ENCODE results near the gene KCTD17. TPM values are rescaled to one million over a fixed set of nuclear protein-coding genes. Genes with fewer than 3 reads are reported as not detected.

KCTD17 gene
- polyA plus RNA-seq, 3 donors = 8.4 to 40.0 (median 9.0) TPM

DNA sequence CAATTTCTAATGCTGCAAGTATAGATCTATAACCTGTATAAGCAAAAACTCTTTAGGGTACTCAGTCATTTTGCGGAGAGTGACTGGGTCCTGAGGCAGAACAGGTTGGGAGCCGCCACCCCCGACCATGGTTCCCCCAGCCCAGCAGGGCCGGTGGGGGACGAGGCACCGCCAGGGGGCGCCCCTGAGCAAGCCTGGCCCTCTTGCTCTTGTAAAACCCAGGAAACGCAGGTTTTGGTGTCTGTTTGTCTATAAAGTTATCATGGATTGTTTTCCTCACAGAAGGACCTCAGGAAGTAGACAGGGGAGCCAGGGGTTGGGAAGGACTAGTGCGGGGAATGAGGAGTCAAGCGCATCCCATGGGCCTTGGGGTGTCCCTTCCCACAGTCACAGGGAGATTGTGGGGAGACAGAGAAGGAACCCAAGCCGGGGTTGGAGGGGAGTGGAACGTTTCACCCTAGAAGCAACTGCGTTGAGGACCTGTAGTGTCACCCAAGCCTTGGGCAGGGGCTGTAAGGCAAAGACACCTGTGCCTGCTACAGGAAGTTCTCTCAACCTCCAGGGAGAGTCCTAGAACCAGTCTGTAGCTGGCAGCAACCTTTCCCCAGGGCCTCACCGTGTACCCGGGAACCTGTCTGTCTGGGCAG, 26.4 kb downstream of the KCTD17 start:
- Histone ChIP-seq H3K9ac (ENCODE audit: insufficient read depth, low read length, poor library complexity, severe bottlenecking) (no peak overlapping the region), H3K27me3 (ENCODE audit: control insufficient read depth in 2 of 2, insufficient read depth in 2 of 2, low read length in 2 of 2) (peaks cover 0 to 2% of the 10 kb centered on the region in 2 donors), H2AFZ (ENCODE audit: insufficient read depth, low read depth, low read length, poor library complexity, severe bottlenecking) (no peak overlapping the region), H4K20me1 (ENCODE audit: insufficient read depth, low read length) (no peaks in the 10 kb centered on the region), H3K4me3 (replicated peaks in 1 of 3; ENCODE audit: low read depth in 2 of 3, low read length in 3 of 3) (no peak overlapping the region), H3K4me1 (ENCODE audit: control insufficient read depth in 1 of 2, insufficient read depth in 2 of 2, low read length in 2 of 2) (peaks cover 5 to 10% of the 10 kb centered on the region in 2 donors), H3K4me2 (replicated peaks; ENCODE audit: extremely low read depth, low read length, poor library complexity, severe bottlenecking) (no peak overlapping the region), H3K9me3 (replicated peaks in 1 of 2; ENCODE audit: control insufficient read depth in 1 of 2, insufficient read depth in 1 of 2, low read length in 2 of 2) (no peaks in the 10 kb centered on the region), H3K36me3 (replicated peaks in 1 of 2; ENCODE audit: control insufficient read depth in 1 of 2, insufficient read depth in 2 of 2, low read length in 2 of 2) (no peaks in the 10 kb centered on the region), H3K27ac (ENCODE audit: low read depth in 1 of 2, low read length in 2 of 2) (no peak overlapping the region), H3K79me2 (ENCODE audit: insufficient read depth, low read length) (no peaks in the 10 kb centered on the region)
- 37% methylated on average over 14 of the region's 15 CpGs for WGBS (ENCODE audit: insufficient coverage)
- Mint-ChIP-seq H3K9me3 (peaks cover 0 to 3% (median 0%) of the 10 kb centered on the region in 7 donors), H3K36me3 (no peaks in the 10 kb centered on the region), H3K4me3 (no peak overlapping the region), H3K27ac (no peak overlapping the region), H3K4me1 (peaks cover 18% of the 10 kb centered on the region), H3K27me3 (ENCODE audit: low read depth in 3 of 3) (peaks cover 7 to 9% (median 7%) of the 10 kb centered on the region in 3 donors)
- TF ChIP-seq, protein P1, sequence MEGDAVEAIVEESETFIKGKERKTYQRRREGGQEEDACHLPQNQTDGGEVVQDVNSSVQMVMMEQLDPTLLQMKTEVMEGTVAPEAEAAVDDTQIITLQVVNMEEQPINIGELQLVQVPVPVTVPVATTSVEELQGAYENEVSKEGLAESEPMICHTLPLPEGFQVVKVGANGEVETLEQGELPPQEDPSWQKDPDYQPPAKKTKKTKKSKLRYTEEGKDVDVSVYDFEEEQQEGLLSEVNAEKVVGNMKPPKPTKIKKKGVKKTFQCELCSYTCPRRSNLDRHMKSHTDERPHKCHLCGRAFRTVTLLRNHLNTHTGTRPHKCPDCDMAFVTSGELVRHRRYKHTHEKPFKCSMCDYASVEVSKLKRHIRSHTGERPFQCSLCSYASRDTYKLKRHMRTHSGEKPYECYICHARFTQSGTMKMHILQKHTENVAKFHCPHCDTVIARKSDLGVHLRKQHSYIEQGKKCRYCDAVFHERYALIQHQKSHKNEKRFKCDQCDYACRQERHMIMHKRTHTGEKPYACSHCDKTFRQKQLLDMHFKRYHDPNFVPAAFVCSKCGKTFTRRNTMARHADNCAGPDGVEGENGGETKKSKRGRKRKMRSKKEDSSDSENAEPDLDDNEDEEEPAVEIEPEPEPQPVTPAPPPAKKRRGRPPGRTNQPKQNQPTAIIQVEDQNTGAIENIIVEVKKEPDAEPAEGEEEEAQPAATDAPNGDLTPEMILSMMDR (IDR thresholded peaks at IDR 0.05) = peak; percentile 99
- intact Hi-C loops (cut with micrococcal nuclease) = loop anchor here (5.0 kb wide), 2 partner anchors 119 to 379 kb away; no protein-coding TSS in a partner anchor
- peak; percentile 42 to 59 (median 55) for DNase-seq

DNA sequence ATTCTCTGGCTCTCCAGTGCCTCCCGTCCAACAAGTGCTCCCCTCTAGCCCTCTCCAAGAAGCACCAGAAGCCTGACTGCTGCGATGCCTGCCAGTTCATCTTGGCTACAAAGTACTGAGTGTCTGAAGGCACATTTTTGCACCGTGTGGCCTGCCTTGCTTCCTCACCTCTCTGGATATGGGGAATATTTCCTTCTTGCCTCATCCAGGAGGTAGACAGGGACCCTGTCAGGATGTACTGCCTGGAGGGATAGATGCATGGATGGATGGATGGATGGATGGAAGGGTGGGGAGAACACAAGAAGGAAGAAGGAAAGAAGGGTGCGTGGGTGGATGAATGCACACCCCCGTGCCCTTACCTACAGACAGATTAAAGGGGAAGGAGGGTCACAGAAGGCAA, 27.6 kb downstream of the KCTD17 start:
- intact Hi-C loops (cut with micrococcal nuclease) = loop anchor here (5.0 kb wide), 2 partner anchors 118 to 378 kb away; no protein-coding TSS in a partner anchor
- Histone ChIP-seq H2AFZ (ENCODE audit: insufficient read depth, low read depth, low read length, poor library complexity, severe bottlenecking) (no peak overlapping the region), H3K27me3 (ENCODE audit: control insufficient read depth in 2 of 2, insufficient read depth in 2 of 2, low read length in 2 of 2) (peaks cover 0 to 2% of the 10 kb centered on the region in 2 donors), H3K4me3 (replicated peaks in 1 of 3; ENCODE audit: low read depth in 2 of 3, low read length in 3 of 3) (no peak overlapping the region), H3K4me2 (replicated peaks; ENCODE audit: extremely low read depth, low read length, poor library complexity, severe bottlenecking) (no peak overlapping the region), H3K9me3 (replicated peaks in 1 of 2; ENCODE audit: control insufficient read depth in 1 of 2, insufficient read depth in 1 of 2, low read length in 2 of 2) (no peaks in the 10 kb centered on the region), H3K4me1 (ENCODE audit: control insufficient read depth in 1 of 2, insufficient read depth in 2 of 2, low read length in 2 of 2) (peaks cover 5 to 10% of the 10 kb centered on the region in 2 donors), H3K36me3 (replicated peaks in 1 of 2; ENCODE audit: control insufficient read depth in 1 of 2, insufficient read depth in 2 of 2, low read length in 2 of 2) (no peaks in the 10 kb centered on the region), H3K27ac (ENCODE audit: low read depth in 1 of 2, low read length in 2 of 2) (no peak overlapping the region), H3K9ac (ENCODE audit: insufficient read depth, low read length, poor library complexity, severe bottlenecking) (no peak overlapping the region), H3K79me2 (ENCODE audit: insufficient read depth, low read length) (no peaks in the 10 kb centered on the region), H4K20me1 (ENCODE audit: insufficient read depth, low read length) (no peaks in the 10 kb centered on the region)
- TF ChIP-seq, protein P1 (IDR thresholded peaks at IDR 0.05) = no peak
- Mint-ChIP-seq H3K36me3 (no peaks in the 10 kb centered on the region), H3K9me3 (peaks cover 0 to 3% (median 0%) of the 10 kb centered on the region in 7 donors), H3K27ac (peak overlapping the region in 3 of 7 donors; percentile 10 to 73 (median 34)), H3K4me1 (peaks cover 18% of the 10 kb centered on the region), H3K4me3 (peak overlapping the region in 1 of 2 donors; percentile 48), H3K27me3 (ENCODE audit: low read depth in 3 of 3) (peaks cover 6 to 10% (median 9%) of the 10 kb centered on the region in 3 donors)
- DNase-seq = no peak
- WGBS (ENCODE audit: insufficient coverage) = 75% methylated on average over 5 of the region's 5 CpGs
